HG02840 (cell line): Measurements from ENCODE around the gene SETDB2.
A peak's percentile ranks its signal among the peaks of the same experiment; 100 is the strongest.

Experiments used
- ATAC-seq: cut with Tn5 transposase; IDR thresholded peaks from one replicate; pipeline ENCODE4 v1.9.1; 2021; ENCODE audit warnings: mild to moderate bottlenecking, moderate library complexity, moderate number of reproducible peaks; ENCODE audit not compliant: unreplicated experiment, low FRiP score

Gene SETDB2, protein sequence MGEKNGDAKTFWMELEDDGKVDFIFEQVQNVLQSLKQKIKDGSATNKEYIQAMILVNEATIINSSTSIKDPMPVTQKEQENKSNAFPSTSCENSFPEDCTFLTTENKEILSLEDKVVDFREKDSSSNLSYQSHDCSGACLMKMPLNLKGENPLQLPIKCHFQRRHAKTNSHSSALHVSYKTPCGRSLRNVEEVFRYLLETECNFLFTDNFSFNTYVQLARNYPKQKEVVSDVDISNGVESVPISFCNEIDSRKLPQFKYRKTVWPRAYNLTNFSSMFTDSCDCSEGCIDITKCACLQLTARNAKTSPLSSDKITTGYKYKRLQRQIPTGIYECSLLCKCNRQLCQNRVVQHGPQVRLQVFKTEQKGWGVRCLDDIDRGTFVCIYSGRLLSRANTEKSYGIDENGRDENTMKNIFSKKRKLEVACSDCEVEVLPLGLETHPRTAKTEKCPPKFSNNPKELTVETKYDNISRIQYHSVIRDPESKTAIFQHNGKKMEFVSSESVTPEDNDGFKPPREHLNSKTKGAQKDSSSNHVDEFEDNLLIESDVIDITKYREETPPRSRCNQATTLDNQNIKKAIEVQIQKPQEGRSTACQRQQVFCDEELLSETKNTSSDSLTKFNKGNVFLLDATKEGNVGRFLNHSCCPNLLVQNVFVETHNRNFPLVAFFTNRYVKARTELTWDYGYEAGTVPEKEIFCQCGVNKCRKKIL

GRCh38 chr13:49443704-49444523, at the start of gene SETDB2, which contains the start of gene CAB39L:
Gene SETDB2 (plus strand): TSS chr13:49444274. CDS start chr13:49451894, 7,620 bp downstream.
Gene CAB39L (minus strand): TSS chr13:49444064. CDS start chr13:49382910, 61,154 bp downstream.
- peak; percentile 96 for ATAC-seq

DNA sequence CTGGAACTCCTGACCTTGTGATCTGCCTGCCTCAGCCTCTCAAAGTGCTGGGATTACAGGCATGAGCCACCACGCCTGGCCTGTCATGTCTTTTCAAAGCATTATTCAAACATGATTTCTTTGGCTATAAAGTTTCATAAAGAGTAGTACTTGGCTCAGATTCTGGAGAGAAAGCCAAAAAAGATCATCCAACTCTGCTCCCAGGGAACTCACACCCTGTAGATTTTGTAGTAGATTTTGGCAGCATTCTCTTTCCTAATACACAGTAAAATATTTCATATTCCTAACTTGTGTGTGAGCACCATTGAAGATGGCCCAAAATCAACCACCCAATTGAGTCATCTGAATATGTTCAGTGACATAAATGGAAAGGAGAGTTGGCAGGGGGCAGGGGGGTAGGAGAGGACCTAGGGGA, 48.6 kb upstream of the SETDB2 start:
- no peak for ATAC-seq

- ATAC-seq = no peak
Measured at GRCh38 chr13:49395878-49396380, 48.1 kb upstream of the SETDB2 start.

GRCh38 chr13:49399801-49400472, 44.1 kb upstream of the SETDB2 start:
- no peak for ATAC-seq

DNA sequence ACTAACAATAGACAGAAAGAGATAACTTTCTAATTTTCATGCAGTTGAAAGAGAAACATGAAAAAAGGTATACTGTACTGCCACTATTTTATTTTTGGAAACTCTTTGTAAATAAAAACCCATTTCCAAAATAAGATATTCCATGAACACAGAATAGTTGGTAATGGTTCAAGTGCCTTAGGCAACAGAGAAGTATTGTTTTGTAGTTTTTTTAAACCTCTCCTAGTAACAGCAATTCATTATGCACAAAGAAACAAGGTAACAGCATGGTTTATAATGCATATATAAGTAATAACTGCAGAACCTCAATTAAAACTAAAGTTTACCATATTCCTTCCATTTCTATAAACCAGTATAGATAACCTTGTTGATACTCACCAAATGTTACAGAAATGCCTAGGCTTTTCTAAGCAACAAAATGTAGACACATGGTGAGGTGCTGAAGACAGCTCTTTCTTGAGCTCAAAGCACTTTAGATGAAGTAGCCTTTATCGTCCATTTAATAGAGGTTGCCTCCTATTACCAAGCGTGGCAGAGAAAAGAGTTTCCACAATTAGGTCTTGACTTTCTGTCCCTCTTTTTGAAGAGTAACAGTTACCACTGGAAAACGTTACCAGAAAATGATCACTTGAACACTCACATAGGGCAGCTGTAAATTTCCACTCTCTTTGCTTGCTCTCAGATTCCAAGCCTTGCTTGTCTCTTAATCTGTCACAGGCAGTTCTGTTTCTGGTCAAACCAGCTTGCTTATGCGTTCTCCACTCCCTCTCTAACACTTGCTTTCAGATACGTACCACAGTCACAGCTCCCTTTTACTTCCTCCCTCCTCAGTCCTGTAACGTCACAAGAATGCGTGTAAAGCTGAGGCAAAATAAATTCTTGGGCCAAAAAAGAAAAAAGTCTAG, 43.1 kb upstream of the SETDB2 start:
- no peak for ATAC-seq

GRCh38 chr13:49403996-49404702, 39.9 kb upstream of the SETDB2 start:
- no peak for ATAC-seq

GRCh38 chr13:49404703-49405020, 39.4 kb upstream of the SETDB2 start:
- ATAC-seq = no peak

- ATAC-seq = no peak
Measured at GRCh38 chr13:49407068-49407467, 37.0 kb upstream of the SETDB2 start.

DNA sequence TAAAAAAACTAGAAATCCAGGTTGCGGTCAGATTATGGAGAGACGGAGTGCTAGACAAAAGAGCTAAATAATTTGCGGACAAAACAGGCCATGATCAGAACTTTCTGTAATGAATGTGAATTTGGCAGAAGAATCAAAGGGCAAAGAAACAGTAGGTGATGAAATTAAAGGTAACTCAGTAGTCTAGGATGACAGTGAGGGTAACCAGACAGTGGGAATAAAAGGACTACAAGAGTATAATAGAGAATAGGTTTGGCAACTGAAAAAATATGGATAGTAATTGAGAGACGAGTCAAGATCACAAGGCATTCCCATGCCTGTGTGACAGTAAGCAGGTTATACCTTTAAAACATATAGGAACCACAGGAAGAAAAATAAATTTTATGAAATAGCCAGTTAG, 36.1 kb upstream of the SETDB2 start:
- no peak for ATAC-seq

DNA sequence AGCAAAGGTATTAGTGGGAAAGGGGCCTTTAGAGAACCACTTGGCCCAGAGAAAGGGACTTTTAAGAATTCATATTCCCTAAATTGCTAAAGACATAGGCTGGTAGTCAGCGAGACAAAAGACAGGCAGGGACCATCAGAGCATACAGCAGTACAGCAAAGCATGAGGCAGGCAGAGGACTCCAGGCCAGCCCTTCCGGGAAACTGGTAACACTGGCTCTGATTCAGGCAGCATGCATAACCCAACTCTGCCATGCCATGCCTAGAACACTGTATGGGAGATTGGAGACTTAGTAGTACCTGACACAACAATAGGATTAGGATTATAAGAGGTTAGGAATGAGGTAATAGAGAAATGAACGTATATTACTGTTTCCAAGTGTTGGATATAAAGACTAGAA, 35.1 kb upstream of the SETDB2 start:
- ATAC-seq = no peak

DNA sequence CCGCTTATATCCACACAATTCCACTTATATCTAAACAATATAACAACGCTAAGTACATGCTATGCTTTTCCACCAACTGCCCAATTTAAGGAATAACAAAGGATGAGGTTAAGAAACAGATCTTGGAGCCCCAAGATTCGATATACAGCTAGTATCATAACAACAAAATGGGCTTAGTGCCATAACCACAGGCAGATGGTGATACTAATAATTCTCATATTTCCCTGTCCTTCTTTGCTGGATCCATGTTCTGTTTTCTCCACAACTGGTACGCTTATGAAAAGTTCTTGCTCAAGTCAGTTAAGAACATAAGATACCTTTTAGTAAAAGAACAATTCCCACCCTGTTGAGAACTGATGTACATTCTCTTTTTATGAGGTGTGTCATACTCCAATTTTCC, 34.1 kb upstream of the SETDB2 start:
- no peak for ATAC-seq

DNA sequence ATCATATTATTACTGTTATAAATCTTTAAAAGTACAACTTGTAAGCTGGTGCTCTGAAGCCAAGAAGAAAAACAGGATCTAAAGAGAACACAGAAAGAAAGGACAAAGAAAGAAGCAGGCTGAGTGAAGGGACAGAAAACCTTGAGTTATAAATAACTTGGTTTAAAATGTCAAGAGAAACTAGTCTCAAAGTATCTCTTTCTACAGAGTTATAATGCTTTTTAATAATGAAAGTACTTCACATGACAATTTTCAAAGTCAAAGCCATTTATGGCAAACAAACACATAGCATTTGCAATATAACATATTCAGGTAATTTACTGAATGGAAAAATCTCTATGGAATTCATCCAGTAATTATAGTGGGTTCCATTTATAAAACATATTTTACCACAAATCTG, 33.6 kb upstream of the SETDB2 start:
- ATAC-seq = no peak

GRCh38 chr13:49411353-49411752, 32.7 kb upstream of the SETDB2 start:
- no peak for ATAC-seq

DNA sequence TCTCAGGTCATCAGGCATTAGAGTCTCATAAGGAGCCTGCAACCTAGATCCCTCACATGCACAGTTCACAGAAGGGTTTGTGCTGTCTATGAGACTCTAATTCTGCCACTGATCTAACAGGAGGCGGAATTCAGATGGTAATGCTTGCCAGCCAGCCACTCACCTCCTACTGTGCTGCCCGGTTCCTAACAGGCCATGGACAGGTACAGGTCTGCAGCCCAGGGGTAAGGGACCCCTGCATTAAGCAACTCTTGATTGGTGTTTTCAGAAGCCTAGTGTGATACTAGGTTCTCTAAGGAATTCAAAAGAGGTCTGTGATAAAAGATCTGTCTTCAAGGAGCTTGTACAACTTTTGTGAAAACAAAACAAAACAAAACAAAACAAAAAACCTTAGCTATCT, 31.3 kb upstream of the SETDB2 start:
- no peak for ATAC-seq

DNA sequence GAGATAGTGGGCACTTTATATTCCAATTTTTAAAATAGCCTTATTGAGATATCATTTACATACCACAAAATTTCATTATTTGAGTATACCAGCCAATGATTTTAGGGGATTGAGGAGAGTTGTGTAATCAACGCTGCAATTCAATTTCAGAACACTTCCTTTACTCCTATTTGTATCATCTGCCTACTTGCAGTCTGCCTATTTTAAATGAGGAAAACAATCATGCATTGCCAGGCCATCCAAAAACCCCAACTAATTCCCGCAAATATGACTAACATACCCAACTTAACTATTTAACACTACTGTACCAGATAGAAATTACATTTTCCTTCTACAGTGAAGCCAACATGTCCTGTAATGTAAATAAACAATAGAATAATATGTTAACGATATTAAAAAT, 26.9 kb upstream of the SETDB2 start:
- ATAC-seq = no peak

- no peak for ATAC-seq
Measured at GRCh38 chr13:49418206-49418605, 25.9 kb upstream of the SETDB2 start.

DNA sequence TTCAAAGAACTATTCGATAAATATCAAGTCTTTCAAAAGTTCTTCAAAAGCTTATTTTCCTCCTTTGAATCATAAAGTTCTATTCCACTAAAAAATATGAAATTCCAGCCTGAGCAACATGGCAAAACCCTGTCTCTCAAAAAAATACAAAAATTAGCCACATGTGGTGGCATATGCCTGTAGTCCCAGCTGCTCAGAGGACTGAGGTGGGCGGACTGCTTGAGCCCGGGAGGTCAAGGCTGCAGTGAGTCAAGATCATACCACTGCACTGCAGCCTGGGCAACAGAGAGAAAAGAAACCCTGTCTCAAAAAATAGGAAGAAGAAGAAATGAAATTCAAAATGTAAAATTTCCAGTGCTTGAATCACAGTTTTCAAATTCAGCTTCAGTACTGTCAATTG, 24.8 kb upstream of the SETDB2 start:
- ATAC-seq = no peak

DNA sequence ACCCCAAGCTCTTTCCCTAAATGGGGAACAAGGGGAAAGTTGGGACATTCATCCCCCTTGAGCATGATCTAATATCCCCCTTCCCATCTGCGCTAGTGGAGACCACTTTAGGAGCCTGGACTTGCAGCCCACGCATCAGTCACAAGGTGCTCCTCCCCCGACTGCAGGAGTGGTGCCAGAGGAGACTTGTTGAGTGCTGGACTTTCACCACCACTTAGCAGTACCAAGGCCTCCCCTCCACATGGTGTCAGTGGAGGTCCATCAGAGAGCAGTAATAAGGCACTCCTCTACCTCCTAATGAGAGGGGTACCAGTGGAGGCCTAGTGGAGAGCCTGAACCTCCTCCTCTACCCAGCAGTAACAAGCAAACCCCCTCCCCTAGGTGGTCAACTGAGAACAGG, 22.7 kb upstream of the SETDB2 start:
- peak; percentile 54 for ATAC-seq
